PC-9 (cell line): ENCODE measurements around the gene TMEM185B. TPM values are rescaled to one million over a fixed set of nuclear protein-coding genes. Genes with fewer than 3 reads are reported as not detected.
A peak's percentile ranks its signal among the peaks of the same experiment; 100 is the strongest.

ENCODE experiments used
- BruUV-seq: library from RNA; stranded (reverse); fragments of 400-500 nt; replicated peaks from 2 replicates; lab custom pipeline; 2021; lab: Mats Ljungman, UMichigan
- CTCF ChIA-PET: fragments of 300-600 bp; sonication (Branson Sonifier 250); formaldehyde crosslinking; loops from one replicate; lab custom pipeline; 2022; ENCODE audit warnings: antibody characterized with exemption; lab: Charles Lee
- POLR2A ChIA-PET: fragments of 300-600 bp; sonication (Branson Sonifier 250); formaldehyde crosslinking; loops from one replicate; lab custom pipeline; 2022; ENCODE audit warnings: antibody characterized with exemption; ENCODE audit not compliant: unreplicated experiment; lab: Charles Lee
- DNase-seq, 2 experiments: peaks; one replicate each; pipeline versions ENCODE4 v3.0.0 to v3.0.0-alpha.2; 2015 to 2022; ENCODE audit warnings: mixed read lengths in 1 of 2
- H2AFZ ChIP-seq: fragments of 200-600 bp; sonication (generic); 2 replicates; pipeline ENCODE4 v1.8.1; 2017; ENCODE audit warnings: antibody characterized with exemption
- H3F3A ChIP-seq: fragments of 200-600 bp; sonication (generic); 2 replicates; pipeline ENCODE4 v1.8.1; 2017; ENCODE audit warnings: antibody characterized with exemption, mild to moderate bottlenecking, low read depth; ENCODE audit not compliant: insufficient read depth
- H3K27ac ChIP-seq: fragments of 200-600 bp; sonication (generic); 2 replicates; pipeline ENCODE4 v1.6.1; 2016; ENCODE audit warnings: mixed run types
- H3K27me3 ChIP-seq: fragments of 200-600 bp; sonication (generic); 2 replicates; pipeline ENCODE4 v1.6.1; 2016; ENCODE audit warnings: low read depth, mixed run types; ENCODE audit not compliant: insufficient read depth
- H3K36me3 ChIP-seq: fragments of 200-600 bp; sonication (generic); 2 replicates; pipeline ENCODE4 v1.6.1; 2016; ENCODE audit warnings: low read depth, mixed run types
- H3K4me1 ChIP-seq: fragments of 200-600 bp; sonication (generic); replicated peaks from 2 replicates; pipeline ENCODE4 v1.6.1; 2016; ENCODE audit warnings: mixed run types; ENCODE audit not compliant: insufficient read depth
- H3K4me2 ChIP-seq: fragments of 200-600 bp; sonication (generic); 2 replicates; pipeline ENCODE4 v1.6.1; 2017; ENCODE audit warnings: mixed run types
- H3K4me3 ChIP-seq: fragments of 200-600 bp; sonication (generic); 2 replicates; pipeline ENCODE4 v1.6.1; 2016; ENCODE audit warnings: mixed run types
- H3K79me2 ChIP-seq: fragments of 200-600 bp; sonication (generic); 2 replicates; pipeline ENCODE4 v1.6.1; 2017; ENCODE audit warnings: low read depth, mixed run types
- H3K9me2 ChIP-seq: fragments of 200-600 bp; sonication (generic); 2 replicates; pipeline ENCODE4 v1.8.1; 2017; ENCODE audit warnings: mild to moderate bottlenecking; ENCODE audit not compliant: insufficient read depth
- H3K9me3 ChIP-seq: fragments of 200-600 bp; sonication (generic); 2 replicates; pipeline ENCODE4 v1.8.1; 2016; ENCODE audit warnings: low read depth; ENCODE audit not compliant: insufficient read depth
- H4K20me1 ChIP-seq: fragments of 200-600 bp; sonication (generic); 2 replicates; pipeline ENCODE4 v1.8.1; 2017; ENCODE audit not compliant: insufficient read depth
- CTCF ChIP-seq: fragments of 200-600 bp; sonication (generic); conservative IDR thresholded peaks from 2 replicates; pipeline ENCODE4 v1.6.1; 2017; ENCODE audit warnings: mixed run types, antibody characterized with exemption, mild to moderate bottlenecking, moderate library complexity
- EZH2 ChIP-seq: fragments of 200-600 bp; sonication (generic); IDR thresholded peaks from 2 replicates; pipeline ENCODE4 v1.8.0; 2017; ENCODE audit warnings: antibody characterized with exemption, low read depth
- intact Hi-C: fragments of 100-400 bp; cut with micrococcal nuclease; formaldehyde crosslinking; loops from one replicate; pipeline ENCODE4 v1.10.0; 2022; ENCODE audit not compliant: unreplicated experiment
- total RNA-seq: library from RNA; stranded (reverse); gene quantifications from 2 replicates; pipeline ENCODE4 v1.2.3, GENCODE V29; 2021

TMEM185B gene
- total RNA-seq, 1 experiment from 2014 or later, result 30.3 TPM

- DNase-seq, result no peak
- H3K79me2 ChIP-seq, result peaks cover 26% of the 10 kb centered on the region
- no TSS peak for BruUV-seq
- peaks cover 29% of the 10 kb centered on the region for H3F3A ChIP-seq
- TF ChIP-seq EZH2 (no peak), CTCF (no peak)
- no peak overlapping the region for H3K4me2 ChIP-seq
- ChIA-PET POLR2A (interaction anchor here (0.5 kb wide), 1 partner anchor 75 kb away, joined by 7 read pairs; no protein-coding TSS in a partner anchor), CTCF (no interaction called here)
- H3K27me3 ChIP-seq, result no peaks in the 10 kb centered on the region
- no peak overlapping the region for H3K4me3 ChIP-seq
- intact Hi-C loops, result no loop called here
- H3K36me3 ChIP-seq, result no peaks in the 10 kb centered on the region
- peaks cover 53% of the 10 kb centered on the region for H3K4me1 ChIP-seq
- no peak overlapping the region for H2AFZ ChIP-seq
- H4K20me1 ChIP-seq, result peaks cover 7% of the 10 kb centered on the region; the same call in 1 of the 2 replicates
- no peaks in the 10 kb centered on the region for H3K9me2 ChIP-seq
- no peaks in the 10 kb centered on the region for H3K9me3 ChIP-seq
- no peak overlapping the region for H3K27ac ChIP-seq
Measured at GRCh38 chr2:120250640-120251039, 27.4 kb upstream of the TMEM185B start.

GRCh38 chr2:120247851-120248250, 24.7 kb upstream of the TMEM185B start:
- no peaks in the 10 kb centered on the region for H3K9me2 ChIP-seq
- CTCF ChIA-PET, result no interaction called here
- POLR2A ChIA-PET, result no interaction called here

GRCh38 chr2:120246546-120247300, 23.5 kb upstream of the TMEM185B start:
- no peaks in the 10 kb centered on the region for H3K79me2 ChIP-seq
- intact Hi-C loops, result no loop called here
- peak overlapping the region; percentile 73 for H3K4me2 ChIP-seq
- H3K4me3 ChIP-seq, result no peak overlapping the region
- H3K27ac ChIP-seq, result 0 out of 2 replicates have a peak overlapping the region, but pooled peaks have one; percentile 67
- peaks cover 67% of the 10 kb centered on the region for H3K4me1 ChIP-seq
- DNase-seq, result no peak
- POLR2A ChIA-PET, result no interaction called here
- BruUV-seq, result no TSS peak
- CTCF ChIA-PET, result no interaction called here
- no peaks in the 10 kb centered on the region for H3K27me3 ChIP-seq
- H3K9me2 ChIP-seq, result no peaks in the 10 kb centered on the region
- H3F3A ChIP-seq, result peaks cover 43% of the 10 kb centered on the region
- no peaks in the 10 kb centered on the region for H3K36me3 ChIP-seq
- no peaks in the 10 kb centered on the region for H4K20me1 ChIP-seq
- TF ChIP-seq CTCF (no peak), EZH2 (no peak)
- no peak overlapping the region for H2AFZ ChIP-seq
- H3K9me3 ChIP-seq, result no peaks in the 10 kb centered on the region

More at GRCh38 chr2:120247851-120248250, 24.7 kb upstream of the TMEM185B start:
- Histone ChIP-seq H4K20me1 (no peaks in the 10 kb centered on the region), H3F3A (peaks cover 40% of the 10 kb centered on the region), H3K4me3 (no peak overlapping the region), H3K36me3 (no peaks in the 10 kb centered on the region), H3K9me3 (no peaks in the 10 kb centered on the region), H3K27ac (no peak overlapping the region), H3K27me3 (no peaks in the 10 kb centered on the region), H3K79me2 (no peaks in the 10 kb centered on the region), H3K4me1 (peaks cover 62% of the 10 kb centered on the region), H3K4me2 (no peak overlapping the region), H2AFZ (no peak overlapping the region)
- TF ChIP-seq EZH2 (no peak), CTCF (no peak)
- intact Hi-C loops, result no loop called here
- no TSS peak for BruUV-seq
- no peak for DNase-seq
